DMS53 (cell line): ENCODE data around the gene VWA3B.
A peak's percentile ranks its signal among the peaks of the same experiment; 100 is the strongest.
"Not testable (repeated sequence)": the region's sequence is repeated elsewhere in the genome, so short reads cannot be mapped to it uniquely, and the experiment has no call there.

Source experiments
- DNase-seq: peaks from one replicate; lab custom pipeline; 2025; lab: John Stamatoyannopoulos, UW

VWA3B gene

GRCh38 chr2:98253461-98254070, 166.6 kb downstream of the VWA3B start:
- no peak for DNase-seq

- no peak for DNase-seq
These were observed 167.6 kb downstream of the VWA3B start for GRCh38 chr2:98254504-98255059.

- no peak for DNase-seq
These were observed 171.9 kb downstream of the VWA3B start for GRCh38 chr2:98258906-98259305.

GRCh38 chr2:98263362-98263761, 176.4 kb downstream of the VWA3B start:
- peak; percentile 33 for DNase-seq

- not testable (repeated sequence) for DNase-seq
These were observed 181.3 kb downstream of the VWA3B start for GRCh38 chr2:98268225-98268624.

- DNase-seq = peak; percentile 93
These were observed 182.3 kb downstream of the VWA3B start for GRCh38 chr2:98269274-98269673.

- DNase-seq = no peak
These were observed 182.9 kb downstream of the VWA3B start for GRCh38 chr2:98269830-98270229.

- DNase-seq = no peak
These were observed 190.3 kb downstream of the VWA3B start for GRCh38 chr2:98277162-98277859.

- DNase-seq = no peak
These were observed 191.1 kb downstream of the VWA3B start for GRCh38 chr2:98278074-98278473.

- peak; percentile 75 for DNase-seq
These were observed 193.6 kb downstream of the VWA3B start for GRCh38 chr2:98280376-98281102.

- no peak for DNase-seq
These were observed 194.6 kb downstream of the VWA3B start for GRCh38 chr2:98281607-98282006.

GRCh38 chr2:98282109-98282508, 195.1 kb downstream of the VWA3B start:
- DNase-seq = no peak

- no peak for DNase-seq
These were observed 206.1 kb downstream of the VWA3B start for GRCh38 chr2:98293030-98293429.

- DNase-seq = peak; percentile 94
These were observed 207.1 kb downstream of the VWA3B start for GRCh38 chr2:98293931-98294687.

- DNase-seq = no peak
These were observed 207.7 kb downstream of the VWA3B start for GRCh38 chr2:98294711-98295110.

GRCh38 chr2:98295275-98295674, 208.3 kb downstream of the VWA3B start:
- peak; percentile 47 for DNase-seq

- DNase-seq = peak; percentile 88
These were observed 208.9 kb downstream of the VWA3B start for GRCh38 chr2:98295721-98296414.

GRCh38 chr2:98296440-98296839, 209.5 kb downstream of the VWA3B start:
- DNase-seq = peak; percentile 94

- no peak for DNase-seq
These were observed 211.1 kb downstream of the VWA3B start for GRCh38 chr2:98297817-98298682.

GRCh38 chr2:98298683-98299164, 211.8 kb downstream of the VWA3B start:
- DNase-seq = no peak
